Stimulated activated CD4-positive, alpha-beta T cell treated with anti-CD3 and anti-CD28 coated beads, Interleukin-12 subunit alpha, Interleukin-12 subunit beta, amount 100 ng/mL, for 24 hours (primary cell): ENCODE data around the gene PMEPA1.

Experiments used
- DNase-seq, 2 experiments: peaks; one replicate each; pipeline ENCODE4 v3.0.0-alpha.2; 2020; ENCODE audit warnings: low read depth in 2 of 2

Gene PMEPA1

GRCh38 chr20:57736738-57737347 is 27.0 kb upstream of the PMEPA1 start:
- DNase-seq: no peak

GRCh38 chr20:57735831-57736737 is 26.3 kb upstream of the PMEPA1 start:
- DNase-seq: no peak

- no peak for DNase-seq
These were observed 24.9 kb upstream of the PMEPA1 start for GRCh38 chr20:57734754-57735153.

GRCh38 chr20:57732226-57732625 is 22.4 kb upstream of the PMEPA1 start:
- DNase-seq: no peak

GRCh38 chr20:57728762-57729161 is 18.9 kb upstream of the PMEPA1 start:
- no peak for DNase-seq

- no peak for DNase-seq
These were observed 18.0 kb upstream of the PMEPA1 start for GRCh38 chr20:57727863-57728262.

GRCh38 chr20:57725636-57726035 is 15.8 kb upstream of the PMEPA1 start:
- no peak for DNase-seq

- DNase-seq: no peak
These were observed 15.0 kb upstream of the PMEPA1 start for GRCh38 chr20:57724610-57725405.

GRCh38 chr20:57723816-57724215 is 14.0 kb upstream of the PMEPA1 start:
- DNase-seq: no peak

GRCh38 chr20:57719951-57720350 is 10.1 kb upstream of the PMEPA1 start:
- DNase-seq: no peak

- DNase-seq: peak; percentile 87 to 88
These were observed 8.7 kb upstream of the PMEPA1 start for GRCh38 chr20:57718490-57719009.

GRCh38 chr20:57717797-57718196 is 8.0 kb upstream of the PMEPA1 start:
- DNase-seq: no peak

GRCh38 chr20:57716901-57717300 is 7.1 kb upstream of the PMEPA1 start:
- DNase-seq: no peak

GRCh38 chr20:57716202-57716601 is 6.4 kb upstream of the PMEPA1 start:
- DNase-seq: no peak

GRCh38 chr20:57715268-57715904 is 5.6 kb upstream of the PMEPA1 start:
- DNase-seq: no peak

- no peak for DNase-seq
These were observed 4.8 kb upstream of the PMEPA1 start for GRCh38 chr20:57714409-57715267.

- no peak for DNase-seq
These were observed 4.1 kb upstream of the PMEPA1 start for GRCh38 chr20:57713951-57714350.

- DNase-seq: no peak
These were observed 3.7 kb upstream of the PMEPA1 start for GRCh38 chr20:57713505-57713903.

GRCh38 chr20:57712851-57713504 is 3.2 kb upstream of the PMEPA1 start:
- DNase-seq: no peak

GRCh38 chr20:57712341-57712740 is 2.5 kb upstream of the PMEPA1 start:
- DNase-seq: no peak
